K562 (cell line): Measurements from ENCODE around the gene ZNF428. TPM values are rescaled to one million over a fixed set of nuclear protein-coding genes. Genes with fewer than 3 reads are reported as not detected.
A peak's percentile ranks its signal among the peaks of the same experiment; 100 is the strongest.

ENCODE experiments used
- ARID3A ChIP-seq: IDR thresholded peaks from 2 replicates; pipeline ENCODE4 v1.6.1; 2012; ENCODE audit warnings: low read depth, low read length, improper control_type of control experiment, borderline replicate concordance
- ATF4 ChIP-seq: fragments of 450-650 bp; formaldehyde crosslinking; IDR thresholded peaks from 2 replicates; pipeline ENCODE4 v1.4.0; 2022; ENCODE audit warnings: mild to moderate bottlenecking, moderate library complexity
- ELF4 ChIP-seq: fragments of 450-650 bp; formaldehyde crosslinking; IDR thresholded peaks from 2 replicates; pipeline ENCODE4 v1.4.0; 2022; ENCODE audit warnings: missing genetic modification characterization
- FIP1L1 ChIP-seq: fragments of 200-400 bp; formaldehyde crosslinking; IDR thresholded peaks from 2 replicates; pipeline ENCODE4 v1.6.1; 2018; ENCODE audit warnings: mild to moderate bottlenecking, low read depth, low read length; ENCODE audit not compliant: poor library complexity, severe bottlenecking
- NR2C2 ChIP-seq, 2 experiments: fragments of 200-800 bp in 1 of 2; sonication (Bioruptor generic) in 1 of 2; sonication (generic) in 1 of 2; formaldehyde crosslinking in 1 of 2; IDR thresholded peaks; 2 replicates each; pipeline versions ENCODE4 v1.6.1 to v1.8.0; 2016 to 2022; ENCODE audit warnings: mild to moderate bottlenecking in 1 of 2, missing compliant biosample characterization in 1 of 2, missing genetic modification characterization in 1 of 2, missing genetic modification reagents in 1 of 2
- PHB2 ChIP-seq: fragments of 450-650 bp; IDR thresholded peaks from 2 replicates; pipeline ENCODE4 v1.6.1; 2017; ENCODE audit warnings: low read depth
- RBM25 ChIP-seq: fragments of 200-400 bp; formaldehyde crosslinking; IDR thresholded peaks from 2 replicates; pipeline ENCODE4 v1.6.1; 2018; ENCODE audit warnings: low read length, low read depth, moderate library complexity; ENCODE audit not compliant: severe bottlenecking
- SREBF1 ChIP-seq: fragments of 150-350 bp; IDR thresholded peaks from 2 replicates; pipeline ENCODE4 v1.6.1; 2014; ENCODE audit warnings: antibody characterized with exemption, low read depth, low read length, borderline replicate concordance
- ZBTB40 ChIP-seq, 2 experiments: fragments of 450-650 bp in 1 of 2; sonication (generic) in 1 of 2; formaldehyde crosslinking in 1 of 2; IDR thresholded peaks; 2 replicates each; pipeline versions ENCODE4 v1.7.1 to v1.9.0; 2016 to 2022; ENCODE audit warnings: inconsistent platforms in 1 of 2, mild to moderate bottlenecking in 1 of 2, missing genetic modification reagents in 1 of 2
- ZNF592 ChIP-seq: fragments of 450-650 bp; IDR thresholded peaks from 2 replicates; pipeline ENCODE4 v1.6.1; 2017; ENCODE audit warnings: antibody characterized with exemption, mild to moderate bottlenecking
- polyA plus RNA-seq, 8 experiments: library from polyadenylated mRNA; depleted of rRNA in 4 of 8; stranded (reverse) in 5 of 8; unstranded in 3 of 8; fragments of >200 nt; fragmentation: Nextera tagmentation in 2 of 8; fragmentation: Illumina TruSeq in 1 of 8; extraction: Ambion mirVana in 2 of 8; extraction: Trizol in 1 of 8; gene quantifications; 2 replicates each; pipeline versions ENCODE4 v1.2.1 to v1.2.3, GENCODE V29; 2011 to 2014; ENCODE audit warnings: inconsistent platforms in 1 of 8, missing spikeins in 1 of 8
- total RNA-seq, 7 experiments: library from RNA; depleted of rRNA in 6 of 7; stranded (reverse); fragments of >200 nt in 6 of 7; fragmentation: Illumina TruSeq in 2 of 7; extraction: Trizol in 2 of 7; gene quantifications; 2 replicates each; pipeline versions ENCODE4 v1.2.1 to v1.2.3, GENCODE V29; 2011 to 2021; ENCODE audit warnings: low replicate concordance in 1 of 7

ZNF428 gene
- total and polyA plus RNA-seq, 9 of the 15 experiments (the other 6 are each of a cell fraction or from before 2014, with no cell fraction given), result 0.15 to 85.7 (median 15.9) TPM

- peak; percentile 53; the same call in 1 of the 2 replicates for TF ChIP-seq ZBTB40 (IDR thresholded peaks at IDR 0.05)
- TF ChIP-seq ZBTB40 (CRISPR knock-in tag; IDR thresholded peaks at IDR 0.05), result no peak
- TF ChIP-seq ATF4 (CRISPR knock-in tag), result no peak
- no peak for TF ChIP-seq SREBF1
- no peak for TF ChIP-seq ZNF592
- no peak for TF ChIP-seq FIP1L1
- TF ChIP-seq ARID3A, result no peak
- TF ChIP-seq NR2C2 (CRISPR knock-in tag; IDR thresholded peaks at IDR 0.05), result no peak
- TF ChIP-seq NR2C2 (tag; IDR thresholded peaks at IDR 0.05), result no peak
- peak; percentile 53; the same call in 1 of the 2 replicates for TF ChIP-seq PHB2
- no peak for TF ChIP-seq RBM25
- 0 out of 2 replicates have a peak, but pooled peaks have one; percentile 54 for TF ChIP-seq ELF4 (CRISPR knock-in tag)
Measured at GRCh38 chr19:43638995-43639518, 19.6 kb upstream of the ZNF428 start (continued).
